ENCODE data around the gene NSL1. TPM values are rescaled to one million over a fixed set of nuclear protein-coding genes. Genes with fewer than 3 reads are reported as not detected.

The NSL1 gene
- polyA plus RNA-seq, 1 donor from 2014 or later: 71.5 TPM

DNA sequence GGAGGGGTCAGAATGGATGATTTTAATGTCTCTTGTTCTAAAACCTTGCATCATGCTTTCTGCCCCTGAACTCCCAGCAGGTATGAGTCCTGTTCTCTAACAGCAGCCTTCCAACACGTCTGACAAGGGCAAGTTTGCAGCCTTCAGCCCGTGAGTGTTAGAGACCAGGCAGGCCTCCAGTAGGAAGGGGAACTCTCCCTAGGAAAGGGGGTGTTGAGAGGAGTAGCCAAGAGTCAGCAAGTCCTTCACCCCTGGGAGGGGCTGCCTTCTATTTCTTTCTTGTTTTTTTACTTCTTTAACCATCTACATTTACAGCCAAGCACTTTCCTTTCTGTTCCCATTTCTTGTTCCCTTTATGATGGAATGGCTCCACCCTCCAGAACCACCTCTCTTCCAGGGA is 106.1 kb downstream of the NSL1 start:
- Mint-ChIP-seq H3K9me3 (no peaks in the 10 kb centered on the region), H3K36me3 (no peaks in the 10 kb centered on the region), H3K4me1 (peaks cover 19 to 23% (median 20%) of the 10 kb centered on the region in 3 donors), H3K4me3 (no peak overlapping the region), H3K27ac (peak overlapping the region in 1 of 3 donors; percentile 52), H3K27me3 (peaks cover 4% of the 10 kb centered on the region)

- H3K9me3 Mint-ChIP-seq: no peaks in the 10 kb centered on the region
- H3K4me1 Mint-ChIP-seq: peaks cover 19 to 23% (median 20%) of the 10 kb centered on the region in 3 donors
- H3K27me3 Mint-ChIP-seq: peaks cover 4% of the 10 kb centered on the region
- no peaks in the 10 kb centered on the region for H3K36me3 Mint-ChIP-seq
- peak overlapping the region in 1 of 3 donors; percentile 24 for H3K27ac Mint-ChIP-seq
- no peak overlapping the region for H3K4me3 Mint-ChIP-seq
Measured at GRCh38 chr1:212684521-212685090, 107.0 kb downstream of the NSL1 start.

GRCh38 chr1:212684076-212684475 is 107.5 kb downstream of the NSL1 start:
- Mint-ChIP-seq H3K9me3 (no peaks in the 10 kb centered on the region), H3K27ac (no peak overlapping the region), H3K4me3 (peak overlapping the region in 1 of 4 donors; percentile 55), H3K4me1 (peaks cover 24 to 27% (median 24%) of the 10 kb centered on the region in 3 donors), H3K27me3 (peaks cover 4% of the 10 kb centered on the region), H3K36me3 (no peaks in the 10 kb centered on the region)

- peaks cover 29 to 35% (median 32%) of the 10 kb centered on the region in 3 donors for H3K4me1 Mint-ChIP-seq
- no peaks in the 10 kb centered on the region for H3K9me3 Mint-ChIP-seq
- H3K4me3 Mint-ChIP-seq: peak overlapping the region; percentile 24 to 94 (median 76)
- peak overlapping the region in 1 of 3 donors; percentile 60 for H3K27ac Mint-ChIP-seq
- H3K36me3 Mint-ChIP-seq: no peaks in the 10 kb centered on the region
- peaks cover 4% of the 10 kb centered on the region for H3K27me3 Mint-ChIP-seq
Measured at GRCh38 chr1:212683357-212683722, 108.2 kb downstream of the NSL1 start.

DNA sequence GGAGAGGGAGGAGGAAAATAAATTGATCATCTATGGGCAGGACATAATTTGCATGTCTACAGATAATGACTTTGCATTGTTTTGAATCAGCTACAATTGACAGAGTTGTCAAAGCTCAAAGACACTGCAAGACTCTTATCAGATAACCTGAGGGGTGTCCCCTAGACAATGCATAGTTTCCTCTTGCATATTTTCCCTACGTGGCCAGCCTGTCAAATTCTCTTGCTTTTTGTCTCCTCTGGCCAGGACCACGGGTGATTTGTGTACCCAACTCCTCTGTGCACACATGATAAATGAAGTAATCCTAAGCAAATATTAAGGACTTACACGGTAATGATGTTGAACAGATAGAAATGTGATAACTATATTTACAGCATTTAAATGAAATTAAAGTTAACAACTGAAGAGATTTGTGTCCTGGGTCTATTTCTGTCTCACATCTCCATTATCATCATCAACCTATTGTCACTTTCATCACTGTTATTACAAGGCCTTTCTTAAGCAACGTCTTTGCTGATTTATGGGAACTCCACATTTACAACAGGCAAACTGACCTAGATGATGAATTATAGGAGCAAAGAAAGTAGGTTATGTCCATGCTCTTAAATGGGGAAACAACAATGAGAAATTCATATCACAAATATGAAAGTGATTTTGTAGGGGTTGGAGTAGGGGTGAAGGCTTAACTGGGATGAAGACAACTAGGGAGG is 110.7 kb downstream of the NSL1 start:
- no peaks in the 10 kb centered on the region for H3K36me3 Mint-ChIP-seq
- peaks cover 2% of the 10 kb centered on the region for H3K27me3 Mint-ChIP-seq
- H3K27ac Mint-ChIP-seq: no peak overlapping the region
- H3K9me3 Mint-ChIP-seq: no peaks in the 10 kb centered on the region
- H3K4me1 Mint-ChIP-seq: peaks cover 29 to 38% (median 32%) of the 10 kb centered on the region in 3 donors
- H3K4me3 Mint-ChIP-seq: no peak overlapping the region

- H3K27ac Mint-ChIP-seq: no peak overlapping the region
- peak overlapping the region in 1 of 4 donors; percentile 68 for H3K4me3 Mint-ChIP-seq
Measured at GRCh38 chr1:212678456-212679410, 112.8 kb downstream of the NSL1 start.

DNA sequence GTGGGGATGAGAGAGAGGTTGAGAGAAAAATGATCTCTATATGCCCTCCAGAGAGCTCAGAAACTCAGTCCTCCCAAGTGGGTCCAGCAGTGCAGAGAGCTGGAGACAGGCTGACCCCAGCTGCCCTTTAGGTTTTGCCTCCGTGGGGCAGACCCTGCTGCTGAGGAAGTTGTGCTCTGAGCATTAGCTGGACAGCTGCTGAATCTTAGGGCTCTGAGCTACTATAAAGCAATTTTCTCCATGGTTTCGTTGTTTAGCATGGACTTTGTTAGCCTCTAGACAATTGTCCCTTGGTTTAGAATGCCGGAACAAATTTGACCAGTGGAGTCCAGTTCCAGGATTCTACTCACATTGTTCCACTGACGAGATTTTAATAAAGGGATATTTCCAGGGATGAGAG is 114.0 kb downstream of the NSL1 start:
- Mint-ChIP-seq H3K9me3 (no peaks in the 10 kb centered on the region), H3K27me3 (peaks cover 2% of the 10 kb centered on the region), H3K27ac (no peak overlapping the region), H3K4me1 (peaks cover 16 to 21% (median 18%) of the 10 kb centered on the region in 3 donors), H3K4me3 (no peak overlapping the region), H3K36me3 (no peaks in the 10 kb centered on the region)

More at GRCh38 chr1:212678456-212679410, 112.8 kb downstream of the NSL1 start:
- Mint-ChIP-seq H3K4me1 (peaks cover 25 to 32% (median 28%) of the 10 kb centered on the region in 3 donors), H3K36me3 (no peaks in the 10 kb centered on the region), H3K9me3 (no peaks in the 10 kb centered on the region), H3K27me3 (peaks cover 2% of the 10 kb centered on the region)

DNA sequence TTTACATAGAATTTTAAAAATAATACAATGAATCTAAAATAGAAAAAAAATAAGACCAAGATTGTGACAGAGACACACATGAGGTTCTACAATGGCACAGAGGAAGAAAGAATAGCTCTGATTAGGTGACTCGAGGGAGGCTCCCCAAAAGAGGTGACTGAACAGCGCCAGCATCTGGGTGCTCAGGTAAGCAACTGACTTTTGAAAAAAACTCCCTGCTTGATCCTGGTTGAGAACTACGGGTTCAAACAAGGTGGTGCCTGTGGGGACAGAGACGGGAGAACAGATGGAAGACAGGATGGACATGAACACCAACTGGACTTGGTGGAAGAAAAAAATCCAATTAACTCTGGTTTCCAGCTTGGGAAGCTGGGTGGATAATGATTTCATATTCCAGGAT is 114.4 kb downstream of the NSL1 start:
- no peak overlapping the region for H3K4me3 Mint-ChIP-seq
- no peaks in the 10 kb centered on the region for H3K9me3 Mint-ChIP-seq
- H3K27me3 Mint-ChIP-seq: peaks cover 2% of the 10 kb centered on the region
- peaks cover 16 to 19% (median 17%) of the 10 kb centered on the region in 3 donors for H3K4me1 Mint-ChIP-seq
- H3K27ac Mint-ChIP-seq: peak overlapping the region in 1 of 3 donors; percentile 31
- H3K36me3 Mint-ChIP-seq: no peaks in the 10 kb centered on the region

Other genes with a start within 250 kb of the NSL1 start
- 0.73 TPM for gene ATF3, start 183.0 kb downstream of the NSL1 start, polyA plus RNA-seq
- gene BATF3, start 91.9 kb downstream of the NSL1 start, polyA plus RNA-seq: 0.80 TPM
- gene TATDN3, start 117 bp upstream of the NSL1 start, polyA plus RNA-seq: 30.0 TPM
- gene SPATA45, start 55.9 kb upstream of the NSL1 start, polyA plus RNA-seq: 0.80 TPM
- gene FLVCR1, start 66.5 kb upstream of the NSL1 start, polyA plus RNA-seq: 3.4 TPM
- not detected for gene VASH2, start 158.8 kb upstream of the NSL1 start, polyA plus RNA-seq
- 33.1 TPM for gene ANGEL2, start 224.1 kb upstream of the NSL1 start, polyA plus RNA-seq

Measured in IgD-negative memory B cell (primary cell).